Esophagus muscularis mucosa (tissue), 4 donors: ENCODE measurements around the gene EPAS1. TPM values are rescaled to one million over a fixed set of nuclear protein-coding genes. Genes with fewer than 3 reads are reported as not detected.

Experiments used
- DNase-seq: peaks from one replicate; pipeline ENCODE4 v3.0.0-alpha.2; 2017; ENCODE audit errors: extremely low spot score
- H3K27ac ChIP-seq, 4 donors: fragments of 200-600 bp; sonication (generic); replicated peaks in 1 of 4; 1 replicate in 3 of 4; 2 replicates in 1 of 4; pipeline ENCODE4 v1.5.1; 2016 to 2019; ENCODE audit warnings: mild to moderate bottlenecking in 1 of 4
- H3K27me3 ChIP-seq, 4 donors: fragments of 200-600 bp; sonication (generic); one replicate each; pipeline versions ENCODE4 v1.5.1 to v1.6.0; 2016 to 2019
- H3K36me3 ChIP-seq, 4 donors: fragments of 200-600 bp; sonication (generic); one replicate each; pipeline ENCODE4 v1.5.1; 2016 to 2019
- H3K4me1 ChIP-seq, 4 donors: fragments of 200-600 bp; sonication (generic); one replicate each; pipeline ENCODE4 v1.5.1; 2016 to 2019
- H3K4me3 ChIP-seq, 4 donors: fragments of 200-600 bp; sonication (generic); 1 replicate in 2 of 4; 2 replicates in 2 of 4; pipeline ENCODE4 v1.5.1; 2016 to 2019; ENCODE audit warnings: mild to moderate bottlenecking in 4 of 4, moderate library complexity in 1 of 4
- H3K9me3 ChIP-seq, 4 donors: fragments of 200-600 bp; sonication (generic); 1 replicate in 3 of 4; 2 replicates in 1 of 4; pipeline ENCODE4 v1.5.1; 2016 to 2019
- EP300 ChIP-seq: sonication (generic); formaldehyde crosslinking; IDR thresholded peaks from one replicate; pipeline ENCODE4 v1.6.1; 2017; ENCODE audit warnings: antibody characterized with exemption
- POLR2A ChIP-seq: fragments of 450-650 bp; IDR thresholded peaks from one replicate; pipeline ENCODE4 v1.6.1; 2017; ENCODE audit warnings: antibody characterized with exemption, moderate library complexity, mild to moderate bottlenecking, low read depth
- POLR2AphosphoS5 ChIP-seq, 2 donors: sonication (generic); formaldehyde crosslinking; IDR thresholded peaks; one replicate each; pipeline ENCODE4 v1.6.1; 2017; ENCODE audit warnings: antibody characterized with exemption in 2 of 2
- WGBS: methylation state at CpG from one replicate; pipeline ENCODE4 v1.1.5; 2018; 5-methylcytosine and 5-hydroxymethylcytosine counted together
- intact Hi-C: fragments of 100-400 bp; cut with DNase I; formaldehyde crosslinking; loops from one replicate; pipeline ENCODE4 v1.15.1; 2023
- total RNA-seq, 4 donors: library from RNA; depleted of rRNA; stranded (reverse); fragments of >200 nt; gene quantifications; one replicate each; pipeline versions ENCODE4 v1.1.0 to v1.2.1, GENCODE V29; 2016
- TF ChIP-seq, protein P1 (sequence below), 3 experiments: fragments of 200-600 bp in 2 of 3; fragments of 450-650 bp in 1 of 3; sonication (generic) in 2 of 3; IDR thresholded peaks; one replicate each; pipeline ENCODE4 v1.5.1; 2017 to 2019; ENCODE audit warnings: antibody characterized with exemption in 3 of 3, mild to moderate bottlenecking in 2 of 3, moderate library complexity in 1 of 3

Gene EPAS1
- total RNA-seq, 4 donors from 2014 or later = 113 to 225 (median 183) TPM

DNA sequence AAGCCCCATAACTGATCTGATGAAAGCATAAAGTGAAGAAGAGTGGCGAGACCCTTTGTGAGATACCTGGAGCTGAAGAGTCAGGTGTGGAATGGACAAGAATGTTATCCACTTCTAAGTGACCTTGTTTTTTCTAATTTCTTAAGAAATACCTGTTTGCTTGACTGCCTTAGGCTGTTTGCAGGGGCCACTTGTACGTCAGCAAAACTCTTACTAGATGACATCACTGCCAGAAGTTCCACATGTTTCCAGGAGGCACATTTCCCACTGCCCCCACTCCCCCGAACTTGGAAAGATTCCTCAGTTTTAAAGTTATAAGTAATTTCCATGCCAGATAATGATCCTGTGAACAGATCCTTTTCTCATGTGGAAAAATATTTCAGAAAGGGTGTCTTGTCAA, 8.0 kb downstream of the EPAS1 start:
- Histone ChIP-seq H3K36me3 (peaks cover 0 to 9% (median 0%) of the 10 kb centered on the region in 4 donors), H3K4me3 (no peak overlapping the region), H3K4me1 (peaks cover 49 to 69% (median 58%) of the 10 kb centered on the region in 4 donors), H3K27me3 (no peaks in the 10 kb centered on the region), H3K27ac (peak overlapping the region in 3 of 4 donors; percentile 16 to 57 (median 32)), H3K9me3 (no peaks in the 10 kb centered on the region)
- 80% methylated on average over 3 of the region's 3 CpGs for WGBS
- intact Hi-C loops = no loop called here
- DNase-seq = no peak
- TF ChIP-seq EP300 = no peak
- no peak for TF ChIP-seq POLR2A
- TF ChIP-seq POLR2AphosphoS5 (IDR thresholded peaks at IDR 0.05) = no peak
- TF ChIP-seq, protein P1, sequence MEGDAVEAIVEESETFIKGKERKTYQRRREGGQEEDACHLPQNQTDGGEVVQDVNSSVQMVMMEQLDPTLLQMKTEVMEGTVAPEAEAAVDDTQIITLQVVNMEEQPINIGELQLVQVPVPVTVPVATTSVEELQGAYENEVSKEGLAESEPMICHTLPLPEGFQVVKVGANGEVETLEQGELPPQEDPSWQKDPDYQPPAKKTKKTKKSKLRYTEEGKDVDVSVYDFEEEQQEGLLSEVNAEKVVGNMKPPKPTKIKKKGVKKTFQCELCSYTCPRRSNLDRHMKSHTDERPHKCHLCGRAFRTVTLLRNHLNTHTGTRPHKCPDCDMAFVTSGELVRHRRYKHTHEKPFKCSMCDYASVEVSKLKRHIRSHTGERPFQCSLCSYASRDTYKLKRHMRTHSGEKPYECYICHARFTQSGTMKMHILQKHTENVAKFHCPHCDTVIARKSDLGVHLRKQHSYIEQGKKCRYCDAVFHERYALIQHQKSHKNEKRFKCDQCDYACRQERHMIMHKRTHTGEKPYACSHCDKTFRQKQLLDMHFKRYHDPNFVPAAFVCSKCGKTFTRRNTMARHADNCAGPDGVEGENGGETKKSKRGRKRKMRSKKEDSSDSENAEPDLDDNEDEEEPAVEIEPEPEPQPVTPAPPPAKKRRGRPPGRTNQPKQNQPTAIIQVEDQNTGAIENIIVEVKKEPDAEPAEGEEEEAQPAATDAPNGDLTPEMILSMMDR (IDR thresholded peaks at IDR 0.05) = no peak

DNA sequence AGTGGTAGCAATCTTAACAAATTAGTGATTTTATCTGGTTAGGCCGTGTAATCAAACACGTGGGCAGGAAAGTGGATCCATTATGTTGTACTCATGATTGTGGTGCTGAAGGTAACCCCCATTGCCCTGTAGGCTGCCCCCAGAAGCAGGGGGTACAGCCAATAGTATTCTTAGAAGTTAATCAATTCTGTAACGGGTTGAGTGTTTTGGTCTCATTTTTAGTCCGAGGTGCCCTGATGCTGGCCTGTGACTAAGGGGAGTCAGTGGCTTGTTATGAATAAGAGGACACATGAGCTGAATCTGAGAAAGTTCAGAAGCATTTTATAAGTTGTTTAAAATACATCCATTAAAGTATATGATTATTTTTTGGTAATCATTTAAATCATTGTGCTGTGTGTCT, 8.6 kb downstream of the EPAS1 start:
- no peak for DNase-seq
- Histone ChIP-seq H3K27me3 (no peaks in the 10 kb centered on the region), H3K27ac (peak overlapping the region; percentile 16 to 57 (median 28)), H3K36me3 (peaks cover 0 to 9% (median 0%) of the 10 kb centered on the region in 4 donors), H3K4me1 (peaks cover 49 to 75% (median 60%) of the 10 kb centered on the region in 4 donors), H3K9me3 (no peaks in the 10 kb centered on the region), H3K4me3 (no peak overlapping the region)
- TF ChIP-seq POLR2AphosphoS5 (IDR thresholded peaks at IDR 0.05) = no peak
- TF ChIP-seq POLR2A = no peak
- TF ChIP-seq EP300 = no peak
- TF ChIP-seq, protein P1 (IDR thresholded peaks at IDR 0.05) = no peak
- intact Hi-C loops = no loop called here
- 76% methylated on average over 4 of the region's 4 CpGs for WGBS

DNA sequence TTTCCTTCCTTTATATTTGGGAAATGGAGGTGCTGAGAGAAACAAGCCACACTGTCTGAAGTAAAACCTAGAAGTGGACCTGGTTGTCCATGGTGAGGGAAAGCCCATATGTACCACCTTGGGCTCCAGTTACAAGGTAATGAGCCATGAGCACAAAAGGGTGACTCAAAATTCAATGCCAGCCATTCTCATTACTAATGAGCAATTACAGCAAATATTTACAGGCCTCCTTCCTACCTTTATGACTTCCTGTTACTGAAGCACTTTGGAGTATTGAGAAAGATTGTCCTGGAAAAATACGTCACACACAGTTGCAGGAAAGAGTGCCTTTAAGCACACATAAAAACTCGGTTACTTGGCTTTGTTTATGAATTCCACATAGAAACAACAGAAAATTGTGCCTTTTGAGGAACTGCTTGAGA, 9.1 kb downstream of the EPAS1 start:
- H3K27me3 ChIP-seq = no peaks in the 10 kb centered on the region
- H3K4me3 ChIP-seq = no peak overlapping the region
- intact Hi-C loops = no loop called here
- H3K4me1 ChIP-seq = peaks cover 53 to 80% (median 66%) of the 10 kb centered on the region in 4 donors
- WGBS = 73% methylated on average over 2 of the region's 2 CpGs
- TF ChIP-seq POLR2AphosphoS5 (IDR thresholded peaks at IDR 0.05) = peak in 1 of 2 donors; percentile 24
- no peak for TF ChIP-seq POLR2A
- peak overlapping the region in 3 of 4 donors; percentile 36 to 57 (median 56) for H3K27ac ChIP-seq
- no peak for DNase-seq
- H3K36me3 ChIP-seq = peaks cover 0 to 9% (median 0%) of the 10 kb centered on the region in 4 donors
- no peaks in the 10 kb centered on the region for H3K9me3 ChIP-seq

DNA sequence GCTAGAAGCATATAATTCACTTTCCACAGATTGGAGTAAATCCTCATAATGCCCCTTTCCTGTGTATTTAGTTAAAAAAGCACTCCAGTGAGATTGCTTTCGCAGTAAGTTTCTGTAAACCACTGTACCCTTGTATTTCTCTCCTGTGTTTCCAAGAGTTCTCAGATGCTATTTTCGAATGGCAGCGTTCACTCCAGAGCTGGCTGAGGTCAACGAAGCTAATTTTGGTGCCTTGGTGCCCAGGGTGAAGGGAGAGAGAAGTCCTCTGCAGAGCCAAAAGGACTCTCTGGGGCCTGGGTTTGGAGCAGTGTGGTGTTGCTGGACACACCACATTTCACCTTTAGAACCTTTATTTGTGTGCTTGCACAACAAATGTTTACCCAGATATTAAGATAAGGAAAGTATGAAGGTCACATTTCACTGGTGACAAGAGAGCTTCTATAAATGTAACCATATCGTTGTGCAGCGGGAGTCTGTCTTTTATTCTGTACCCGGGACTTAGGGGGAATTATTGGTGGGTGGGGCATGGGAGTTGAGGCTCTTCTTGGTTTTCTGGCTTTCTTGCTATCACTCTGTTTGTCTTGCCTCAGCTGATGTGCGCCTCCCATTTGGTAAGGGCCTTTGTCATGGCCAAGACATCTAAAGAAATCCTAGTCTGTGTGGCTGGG, 9.9 kb downstream of the EPAS1 start:
- peaks cover 61 to 88% (median 73%) of the 10 kb centered on the region in 4 donors for H3K4me1 ChIP-seq
- WGBS = 84% methylated on average over 8 of the region's 8 CpGs
- H3K4me3 ChIP-seq = no peak overlapping the region
- H3K9me3 ChIP-seq = no peaks in the 10 kb centered on the region
- TF ChIP-seq POLR2AphosphoS5 (IDR thresholded peaks at IDR 0.05) = no peak
- TF ChIP-seq EP300 = no peak
- TF ChIP-seq, protein P1 (IDR thresholded peaks at IDR 0.05) = no peak
- no peak for TF ChIP-seq POLR2A
- no peaks in the 10 kb centered on the region for H3K27me3 ChIP-seq
- no peak for DNase-seq
- peak overlapping the region; percentile 47 to 57 (median 52) for H3K27ac ChIP-seq
- H3K36me3 ChIP-seq = peaks cover 0 to 9% (median 0%) of the 10 kb centered on the region in 4 donors
- intact Hi-C loops = no loop called here

DNA sequence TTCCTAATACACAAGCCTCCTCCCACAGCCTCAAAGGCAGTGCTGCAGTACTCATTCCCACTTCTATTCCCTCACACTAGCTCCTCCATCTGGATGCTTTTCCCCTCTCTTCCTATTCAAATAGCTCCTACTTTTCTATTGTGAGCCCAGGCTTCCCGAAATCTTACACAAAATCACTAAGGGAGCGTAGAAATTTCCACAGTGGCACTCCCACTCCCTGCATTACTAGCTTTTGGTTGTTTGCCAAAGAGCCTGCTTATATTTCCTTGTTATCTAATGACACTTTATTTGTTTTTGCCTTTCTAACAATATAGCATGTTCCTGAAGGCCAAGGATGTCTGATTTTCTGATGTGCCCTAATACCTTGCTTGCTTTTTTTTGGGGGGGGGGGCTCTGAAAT, 10.9 kb downstream of the EPAS1 start:
- intact Hi-C loops = no loop called here
- 64% methylated on average over 2 of the region's 2 CpGs for WGBS
- TF ChIP-seq EP300 (no peak), POLR2A (no peak), POLR2AphosphoS5 (IDR thresholded peaks at IDR 0.05) (no peak)
- TF ChIP-seq, protein P1 (IDR thresholded peaks at IDR 0.05) = no peak
- Histone ChIP-seq H3K9me3 (no peaks in the 10 kb centered on the region), H3K4me1 (peaks cover 70 to 94% (median 79%) of the 10 kb centered on the region in 4 donors), H3K27me3 (no peaks in the 10 kb centered on the region), H3K36me3 (peaks cover 0 to 9% (median 0%) of the 10 kb centered on the region in 4 donors), H3K4me3 (no peak overlapping the region), H3K27ac (peak overlapping the region; percentile 47 to 57 (median 52))
- DNase-seq = no peak
